ENCODE data around the gene MOB1B.

Gene MOB1B

GRCh38 chr4:70914631-70915030, 12.5 kb downstream of the MOB1B start:
- no peak for DNase-seq (ENCODE audit: low read depth)

- DNase-seq (ENCODE audit: low read depth) = no peak
These were observed 13.1 kb downstream of the MOB1B start for GRCh38 chr4:70915036-70915815.

GRCh38 chr4:70915874-70916559, 13.8 kb downstream of the MOB1B start:
- DNase-seq (ENCODE audit: low read depth) = no peak

- DNase-seq (ENCODE audit: low read depth) = no peak
These were observed 18.4 kb downstream of the MOB1B start for GRCh38 chr4:70920592-70920991.

GRCh38 chr4:70925418-70925817, 23.2 kb downstream of the MOB1B start:
- no peak for DNase-seq (ENCODE audit: low read depth)

GRCh38 chr4:70925899-70926635, 23.9 kb downstream of the MOB1B start:
- no peak for DNase-seq (ENCODE audit: low read depth)

- peak; percentile 5 for DNase-seq (ENCODE audit: low read depth)
These were observed 25.5 kb downstream of the MOB1B start for GRCh38 chr4:70927502-70928137.

GRCh38 chr4:70930530-70931256, 28.5 kb downstream of the MOB1B start:
- no peak for DNase-seq (ENCODE audit: low read depth)

- DNase-seq (ENCODE audit: low read depth) = no peak
These were observed 29.2 kb downstream of the MOB1B start for GRCh38 chr4:70931347-70931746.

- no peak for DNase-seq (ENCODE audit: low read depth)
These were observed 30.8 kb downstream of the MOB1B start for GRCh38 chr4:70932984-70933383.

- no peak for DNase-seq (ENCODE audit: low read depth)
These were observed 33.0 kb downstream of the MOB1B start for GRCh38 chr4:70935038-70935695.

- DNase-seq (ENCODE audit: low read depth) = no peak
These were observed 34.1 kb downstream of the MOB1B start for GRCh38 chr4:70936200-70936787.

- DNase-seq (ENCODE audit: low read depth) = no peak
These were observed 35.9 kb downstream of the MOB1B start for GRCh38 chr4:70938086-70938485.

GRCh38 chr4:70940134-70940533, 38.0 kb downstream of the MOB1B start:
- DNase-seq (ENCODE audit: low read depth) = no peak

- DNase-seq (ENCODE audit: low read depth) = no peak
These were observed 40.9 kb downstream of the MOB1B start for GRCh38 chr4:70943114-70943513.

- no peak for DNase-seq (ENCODE audit: low read depth)
These were observed 42.9 kb downstream of the MOB1B start for GRCh38 chr4:70945046-70945445.

- no peak for DNase-seq (ENCODE audit: low read depth)
These were observed 43.4 kb downstream of the MOB1B start for GRCh38 chr4:70945452-70946055.

GRCh38 chr4:70946939-70947338, 44.8 kb downstream of the MOB1B start:
- no peak for DNase-seq (ENCODE audit: low read depth)

GRCh38 chr4:70948665-70949260, 46.6 kb downstream of the MOB1B start:
- DNase-seq (ENCODE audit: low read depth) = no peak

GRCh38 chr4:70954032-70954431, 51.9 kb downstream of the MOB1B start:
- no peak for DNase-seq (ENCODE audit: low read depth)

Measured in activated T-cell treated with anti-CD3 and anti-CD28 coated beads for 48 hours (primary cell).